ENCODE measurements around the gene PTBP3. TPM values are rescaled to one million over a fixed set of nuclear protein-coding genes. Genes with fewer than 3 reads are reported as not detected.

The PTBP3 gene
- polyA plus RNA-seq, 2 donors: 15.8 to 23.7 TPM

- H3K36me3 ChIP-seq (ENCODE audit: control insufficient read depth in 2 of 2, insufficient read depth in 2 of 2, low read length in 1 of 2): no peaks in the 10 kb centered on the region
- H3K27me3 ChIP-seq (ENCODE audit: control insufficient read depth in 1 of 2, insufficient read depth in 2 of 2, low read length in 2 of 2): no peaks in the 10 kb centered on the region
- H3K9me3 ChIP-seq (ENCODE audit: control insufficient read depth in 2 of 2, insufficient read depth in 1 of 2, low read depth in 1 of 2, low read length in 1 of 2): no peaks in the 10 kb centered on the region
- no peak overlapping the region for H3K4me3 ChIP-seq (ENCODE audit: low read depth in 1 of 2, low read length in 2 of 2)
- peak overlapping the region; percentile 88 to 90 for H3K27ac ChIP-seq (ENCODE audit: low read depth in 2 of 2, low read length in 1 of 2)
- peaks cover 0 to 13% of the 10 kb centered on the region in 2 donors for H3K4me1 ChIP-seq (ENCODE audit: control insufficient read depth in 2 of 2, insufficient read depth in 2 of 2, low read length in 1 of 2)
- 39 to 46% methylated on average over 4 of the region's 4 CpGs for WGBS, 2 donors
Observed at GRCh38 chr9:112170235-112170634, 163.2 kb downstream of the PTBP3 start.

- H3K27me3 ChIP-seq (ENCODE audit: control insufficient read depth in 1 of 2, insufficient read depth in 2 of 2, low read length in 2 of 2): no peaks in the 10 kb centered on the region
- no peaks in the 10 kb centered on the region for H3K9me3 ChIP-seq (ENCODE audit: control insufficient read depth in 2 of 2, insufficient read depth in 1 of 2, low read depth in 1 of 2, low read length in 1 of 2)
- H3K36me3 ChIP-seq (ENCODE audit: control insufficient read depth in 2 of 2, insufficient read depth in 2 of 2, low read length in 1 of 2): no peaks in the 10 kb centered on the region
- peaks cover 0 to 13% of the 10 kb centered on the region in 2 donors for H3K4me1 ChIP-seq (ENCODE audit: control insufficient read depth in 2 of 2, insufficient read depth in 2 of 2, low read length in 1 of 2)
- 59 to 74% methylated on average over 6 of the region's 6 CpGs for WGBS, 2 donors
- H3K4me3 ChIP-seq (ENCODE audit: low read depth in 1 of 2, low read length in 2 of 2): no peak overlapping the region
- peak overlapping the region; percentile 88 to 90 for H3K27ac ChIP-seq (ENCODE audit: low read depth in 2 of 2, low read length in 1 of 2)
Observed at GRCh38 chr9:112169368-112169767, 164.1 kb downstream of the PTBP3 start.

GRCh38 chr9:112168197-112168596, 165.2 kb downstream of the PTBP3 start:
- WGBS, 2 donors: 55 to 73% methylated on average over 3 of the region's 3 CpGs
- Histone ChIP-seq H3K4me1 (ENCODE audit: control insufficient read depth in 2 of 2, insufficient read depth in 2 of 2, low read length in 1 of 2) (peaks cover 0 to 2% of the 10 kb centered on the region in 2 donors), H3K27ac (ENCODE audit: low read depth in 2 of 2, low read length in 1 of 2) (peak overlapping the region; percentile 15 to 72)

More at GRCh38 chr9:112168197-112168596, 165.2 kb downstream of the PTBP3 start:
- Histone ChIP-seq H3K27me3 (ENCODE audit: control insufficient read depth in 1 of 2, insufficient read depth in 2 of 2, low read length in 2 of 2) (no peaks in the 10 kb centered on the region), H3K9me3 (ENCODE audit: control insufficient read depth in 2 of 2, insufficient read depth in 1 of 2, low read depth in 1 of 2, low read length in 1 of 2) (no peaks in the 10 kb centered on the region), H3K36me3 (ENCODE audit: control insufficient read depth in 2 of 2, insufficient read depth in 2 of 2, low read length in 1 of 2) (no peaks in the 10 kb centered on the region), H3K4me3 (ENCODE audit: low read depth in 1 of 2, low read length in 2 of 2) (no peak overlapping the region)

Other genes starting within 250 kb of the PTBP3 start
- gene SUSD1, start 158.3 kb downstream of the PTBP3 start, polyA plus RNA-seq: 1 to 10 TPM; 1.2 to 1.8 TPM
- 10 to 100 TPM; 19.4 to 22.0 TPM for gene HSDL2, start 46.5 kb upstream of the PTBP3 start, polyA plus RNA-seq
- gene KIAA1958, start 153.2 kb upstream of the PTBP3 start, polyA plus RNA-seq: under 1 TPM; 0.71 to 0.81 TPM